Dedifferentiated amniotic fluid mesenchymal stem cell (primary cell): ENCODE results near the gene MGAT5.

Source experiments
- DNase-seq: peaks from one replicate; pipeline ENCODE4 v3.0.0-alpha.2; 2016; ENCODE audit errors: extremely low spot score

MGAT5 gene

DNA sequence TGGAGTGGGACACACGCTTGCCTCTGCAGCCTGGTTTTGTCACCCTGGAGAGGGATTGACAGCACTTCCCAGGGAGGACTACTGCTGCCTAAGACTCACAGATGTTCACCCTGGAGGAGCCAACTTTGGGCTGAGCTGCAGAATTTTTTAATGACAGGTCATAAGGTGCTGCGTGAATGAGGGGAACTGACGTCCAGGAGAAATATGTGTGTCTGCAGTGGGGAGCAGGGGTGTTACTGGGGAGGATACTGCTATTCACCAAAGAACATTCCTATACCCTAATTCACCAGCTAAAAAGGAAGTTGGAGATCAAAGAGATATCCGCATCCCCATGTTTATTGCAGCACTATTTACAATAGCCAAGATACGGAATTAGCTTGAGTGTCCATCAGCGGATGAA lies 144.4 kb downstream of the MGAT5 start:
- DNase-seq, result no peak

DNA sequence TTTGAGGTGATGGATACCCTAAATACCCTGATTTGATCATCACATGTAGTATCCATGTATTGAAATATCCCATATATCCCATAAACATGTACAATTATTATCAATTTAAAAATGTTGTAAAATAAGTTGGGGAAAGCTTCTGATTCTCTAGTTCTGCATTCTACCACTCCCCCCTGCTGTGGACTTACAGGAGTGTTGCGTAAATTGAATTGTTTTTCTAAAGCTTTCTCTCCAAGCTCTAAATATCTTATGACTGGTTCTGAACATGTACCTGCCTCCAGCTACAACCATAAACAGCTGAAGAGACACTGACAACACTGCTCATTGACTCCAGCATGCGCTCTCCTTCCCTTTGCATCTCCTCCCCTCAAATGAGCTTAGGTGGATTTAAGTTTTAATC lies 145.2 kb downstream of the MGAT5 start:
- DNase-seq, result no peak

DNA sequence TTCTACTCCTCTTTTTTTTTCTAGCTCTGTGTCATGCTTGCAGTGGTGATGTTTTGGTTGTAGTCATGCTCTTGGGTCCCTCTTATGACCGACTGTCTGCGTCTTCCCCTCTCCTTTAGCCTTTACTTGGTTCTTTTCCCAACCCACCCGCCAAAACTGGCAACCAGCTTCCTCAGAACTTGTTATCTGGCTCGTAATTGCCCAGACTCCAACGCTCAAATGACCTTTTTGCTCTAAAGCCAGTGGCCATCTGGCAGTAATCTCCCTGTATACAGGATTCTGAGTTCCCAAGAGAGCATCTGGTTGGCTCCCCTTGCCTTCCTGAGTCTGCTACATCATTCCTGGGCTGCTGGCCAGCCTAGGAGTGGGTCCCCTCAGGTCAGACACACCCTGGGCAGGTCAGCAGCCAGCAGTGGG lies 147.2 kb downstream of the MGAT5 start:
- DNase-seq, result no peak

DNA sequence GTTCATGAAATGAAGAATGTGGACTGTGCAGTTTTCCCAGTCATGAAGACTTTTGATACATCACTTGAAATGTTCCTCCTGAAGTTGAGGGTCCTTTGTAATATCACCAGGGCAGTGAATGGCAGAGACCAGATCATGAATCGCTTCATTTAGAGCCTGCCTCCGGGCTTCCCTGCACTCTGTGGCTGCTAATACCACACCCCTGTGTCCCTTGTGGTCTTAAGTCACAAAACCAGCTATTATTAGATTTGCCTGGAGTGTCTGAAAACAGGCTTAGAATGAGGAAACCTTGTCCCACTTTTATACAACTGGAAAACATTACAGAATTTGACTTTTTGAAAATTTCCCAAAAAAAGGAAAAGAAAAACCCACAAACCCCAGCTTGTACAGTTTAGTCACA lies 147.9 kb downstream of the MGAT5 start:
- no peak for DNase-seq

DNA sequence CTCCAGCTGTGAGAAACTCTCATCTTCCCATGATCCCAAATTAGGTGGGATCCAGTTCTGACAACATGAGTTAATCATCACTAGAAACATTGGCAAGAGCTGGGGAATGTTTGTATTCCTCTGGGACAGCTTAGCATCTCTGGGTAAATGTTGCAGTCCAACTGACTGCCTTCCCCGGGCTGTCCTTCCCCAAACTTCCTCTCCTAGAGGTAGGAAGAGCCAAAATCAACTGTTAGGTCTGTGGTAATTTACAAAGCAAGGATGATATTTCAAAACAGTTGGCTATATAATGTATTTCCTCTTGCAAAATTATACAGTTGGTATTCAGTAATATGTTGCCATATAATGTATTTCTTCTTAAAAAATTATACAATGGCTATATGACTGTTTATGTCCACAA lies 148.5 kb downstream of the MGAT5 start:
- DNase-seq, result peak; percentile 46

DNA sequence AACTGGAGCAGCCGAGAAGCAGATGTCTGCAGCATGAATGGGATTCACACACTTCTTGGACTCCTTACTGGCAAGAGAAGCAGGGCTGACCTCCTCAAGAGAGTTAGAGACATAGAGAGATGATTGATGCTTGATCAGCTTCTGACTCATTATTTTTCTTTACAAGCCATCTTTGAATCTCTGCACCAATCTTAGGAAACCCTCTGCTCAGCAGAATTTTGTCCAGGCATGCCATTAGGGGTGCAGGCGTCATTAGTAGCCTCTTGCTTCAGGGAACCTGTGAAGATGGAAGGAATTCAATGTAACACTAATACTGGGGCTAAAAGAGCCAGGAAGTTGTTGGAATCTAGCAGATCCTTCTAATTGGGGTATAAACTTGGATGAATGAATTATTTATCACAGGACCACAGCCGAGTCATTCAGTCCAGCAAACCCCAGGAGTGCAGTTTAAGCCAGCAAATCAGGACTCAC lies 151.8 kb downstream of the MGAT5 start:
- DNase-seq, result no peak

DNA sequence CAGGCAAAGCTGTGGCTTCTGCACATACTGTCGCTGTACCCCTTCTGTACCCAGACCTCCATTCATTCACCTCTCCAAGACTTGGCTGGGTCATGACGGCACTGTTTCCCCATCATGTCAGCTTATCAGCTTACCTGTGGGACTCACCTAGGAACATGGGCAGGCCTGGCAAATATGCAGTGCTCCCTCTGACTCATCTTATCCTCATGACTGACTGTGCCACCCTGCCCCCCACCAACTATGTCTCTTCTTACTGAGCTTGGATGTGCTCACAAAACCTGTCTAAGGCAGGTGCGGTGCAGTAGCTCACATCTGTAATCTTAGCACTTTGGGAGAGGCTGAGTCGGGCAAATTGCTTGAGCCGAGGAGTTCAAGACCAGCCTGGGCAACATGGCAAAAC lies 152.4 kb downstream of the MGAT5 start:
- no peak for DNase-seq

DNA sequence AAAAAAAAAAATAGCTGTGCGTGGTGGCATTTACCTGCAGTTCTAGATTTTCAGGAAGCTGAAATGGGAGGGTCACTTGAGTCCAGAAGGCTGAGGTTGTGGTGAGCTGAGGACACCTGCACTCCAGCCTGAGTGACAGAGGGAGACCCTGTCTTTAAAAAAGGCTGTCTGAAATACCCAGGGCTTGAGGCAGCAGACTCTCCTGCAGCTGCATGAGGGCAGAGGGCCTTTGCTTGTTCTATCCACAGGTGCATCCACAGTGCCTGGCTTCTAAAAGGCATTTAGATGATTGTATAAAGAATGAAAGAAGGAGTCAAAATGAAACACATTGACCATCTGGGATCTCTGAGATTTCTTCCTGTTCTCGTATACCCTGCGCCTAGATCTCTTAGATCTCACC lies 152.9 kb downstream of the MGAT5 start:
- DNase-seq, result no peak

DNA sequence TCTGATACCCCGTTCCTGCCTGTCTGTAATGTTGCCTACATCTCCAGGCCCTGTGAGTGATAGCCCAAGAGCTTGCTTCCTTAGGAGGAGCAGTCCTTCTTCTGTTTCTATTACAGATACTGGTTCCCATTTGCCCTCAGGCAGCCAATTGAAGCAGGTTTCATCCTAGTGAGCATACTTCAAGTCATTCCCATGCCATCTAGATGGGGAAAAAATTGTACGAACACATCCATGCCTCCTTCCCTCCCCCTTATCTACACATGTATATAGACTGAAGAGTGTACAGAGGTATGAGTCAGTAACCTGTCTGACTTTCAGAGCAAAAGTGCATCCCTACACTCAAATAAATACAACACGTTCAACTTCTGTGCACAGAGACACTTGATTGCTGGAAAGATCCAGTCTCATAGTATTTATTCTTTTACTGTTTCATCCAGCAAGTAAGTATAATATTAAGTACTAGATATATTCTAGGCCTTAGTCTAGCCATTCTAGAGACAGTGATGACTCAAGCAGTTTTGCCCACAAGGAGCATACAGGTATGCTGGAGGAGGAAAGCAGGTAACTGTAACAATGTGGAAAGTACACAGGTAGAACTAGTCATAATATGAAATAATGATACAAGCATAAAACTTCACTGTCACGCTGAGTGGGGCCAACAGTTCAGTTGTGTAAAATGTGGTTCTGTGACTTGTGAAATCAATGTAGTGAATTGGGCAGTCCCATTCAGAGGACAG lies 153.4 kb downstream of the MGAT5 start:
- no peak for DNase-seq

DNA sequence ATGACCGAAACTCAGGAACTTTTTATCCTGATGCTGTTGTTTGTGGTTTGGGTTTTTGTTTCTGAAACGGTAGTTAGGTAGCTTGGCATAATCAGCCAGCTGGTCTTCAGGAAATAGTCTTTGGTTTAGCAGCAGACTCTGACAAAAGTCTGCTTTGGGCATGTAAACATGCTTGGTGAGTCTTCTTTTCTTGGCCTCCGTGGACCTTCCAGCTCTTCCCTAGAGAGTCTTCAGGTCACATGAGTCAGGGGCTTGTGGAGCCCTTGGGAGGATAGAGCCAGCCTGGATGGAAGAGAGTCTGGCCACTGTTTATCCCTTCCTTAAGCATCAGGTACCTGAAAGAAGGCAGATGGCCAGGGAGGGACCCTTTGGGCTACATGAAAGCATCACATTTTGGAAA lies 154.5 kb downstream of the MGAT5 start:
- no peak for DNase-seq

DNA sequence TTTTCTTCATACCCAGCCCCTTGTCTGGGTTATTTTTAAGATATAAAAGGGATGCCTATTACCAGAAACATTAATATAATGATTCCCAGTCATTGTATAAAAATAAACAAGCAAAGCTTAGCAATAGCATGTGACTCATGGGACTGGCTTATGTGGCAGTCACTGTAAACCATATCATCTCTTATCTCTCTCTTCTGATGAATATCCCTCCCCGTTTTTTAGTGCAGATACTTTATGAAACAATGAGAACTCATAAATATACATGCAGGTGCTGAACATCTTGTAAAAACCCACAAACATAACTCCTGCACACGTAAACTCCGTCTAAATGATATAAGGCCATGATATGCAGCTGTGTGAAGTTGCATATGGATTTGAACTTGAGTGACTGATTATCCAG lies 154.9 kb downstream of the MGAT5 start:
- DNase-seq, result no peak

DNA sequence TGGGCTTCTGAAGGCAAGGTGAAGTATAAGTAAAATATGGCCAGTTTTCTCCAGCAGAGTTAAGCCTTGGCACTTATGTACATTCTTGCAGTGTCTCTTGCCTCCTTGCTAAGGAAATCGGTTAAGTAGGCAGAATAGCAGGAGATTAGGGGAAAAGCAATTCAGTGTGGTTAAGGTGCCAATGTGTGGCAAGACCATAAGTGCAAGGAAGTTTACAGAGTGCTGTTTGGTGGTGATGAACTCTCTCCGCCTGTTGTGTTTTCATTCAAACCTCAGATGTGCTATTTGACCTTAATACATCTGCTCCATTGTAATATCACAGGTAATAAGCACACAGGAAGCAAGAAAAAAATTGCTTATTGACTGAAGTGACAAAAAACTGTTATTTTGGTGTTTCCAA lies 156.1 kb downstream of the MGAT5 start:
- DNase-seq, result no peak

DNA sequence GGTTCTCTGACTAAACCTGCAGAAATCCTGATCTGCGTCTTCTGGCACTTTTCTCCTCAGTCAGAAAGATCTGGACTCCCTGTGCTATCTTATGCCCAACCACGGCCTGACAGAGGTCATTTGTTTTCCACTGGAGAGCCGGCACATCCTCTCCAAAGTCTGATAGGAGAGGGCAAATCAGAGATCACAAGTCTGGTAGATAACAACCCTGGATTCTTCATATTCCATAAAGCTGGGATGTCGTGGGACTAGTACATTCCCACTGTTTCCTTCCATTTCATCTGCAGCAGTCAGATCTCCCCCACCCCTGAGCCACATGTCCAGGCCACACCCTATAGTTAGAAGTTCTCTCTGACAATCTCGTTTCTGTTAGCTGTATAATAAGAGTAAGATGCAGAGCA lies 157.0 kb downstream of the MGAT5 start:
- no peak for DNase-seq

DNA sequence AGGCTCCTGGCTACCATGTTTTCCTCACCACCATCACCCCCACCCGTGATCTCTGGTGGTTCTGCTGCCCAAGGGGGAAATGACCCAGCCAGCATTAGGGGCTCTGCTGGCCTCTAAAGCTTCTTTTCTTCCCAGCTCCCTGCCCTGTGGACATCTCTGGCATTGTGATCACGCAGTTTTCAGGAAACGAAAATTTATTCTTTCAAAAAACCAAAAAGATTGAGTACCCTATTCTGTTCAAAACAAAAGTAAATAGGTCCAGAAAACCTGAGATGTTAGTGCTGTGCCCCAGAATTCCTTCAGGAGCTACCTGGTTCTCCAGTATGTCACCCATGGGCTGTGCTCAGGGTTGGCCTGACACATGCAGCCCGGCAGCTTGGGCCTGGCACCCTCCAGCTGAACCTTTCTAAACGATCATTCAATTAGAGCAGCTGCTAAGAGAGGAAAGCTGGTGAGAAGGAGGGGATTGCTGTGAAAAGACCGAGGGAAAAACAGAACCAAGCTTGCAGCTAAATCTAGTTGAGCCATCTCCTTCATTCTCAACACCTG lies 157.5 kb downstream of the MGAT5 start:
- DNase-seq, result no peak

DNA sequence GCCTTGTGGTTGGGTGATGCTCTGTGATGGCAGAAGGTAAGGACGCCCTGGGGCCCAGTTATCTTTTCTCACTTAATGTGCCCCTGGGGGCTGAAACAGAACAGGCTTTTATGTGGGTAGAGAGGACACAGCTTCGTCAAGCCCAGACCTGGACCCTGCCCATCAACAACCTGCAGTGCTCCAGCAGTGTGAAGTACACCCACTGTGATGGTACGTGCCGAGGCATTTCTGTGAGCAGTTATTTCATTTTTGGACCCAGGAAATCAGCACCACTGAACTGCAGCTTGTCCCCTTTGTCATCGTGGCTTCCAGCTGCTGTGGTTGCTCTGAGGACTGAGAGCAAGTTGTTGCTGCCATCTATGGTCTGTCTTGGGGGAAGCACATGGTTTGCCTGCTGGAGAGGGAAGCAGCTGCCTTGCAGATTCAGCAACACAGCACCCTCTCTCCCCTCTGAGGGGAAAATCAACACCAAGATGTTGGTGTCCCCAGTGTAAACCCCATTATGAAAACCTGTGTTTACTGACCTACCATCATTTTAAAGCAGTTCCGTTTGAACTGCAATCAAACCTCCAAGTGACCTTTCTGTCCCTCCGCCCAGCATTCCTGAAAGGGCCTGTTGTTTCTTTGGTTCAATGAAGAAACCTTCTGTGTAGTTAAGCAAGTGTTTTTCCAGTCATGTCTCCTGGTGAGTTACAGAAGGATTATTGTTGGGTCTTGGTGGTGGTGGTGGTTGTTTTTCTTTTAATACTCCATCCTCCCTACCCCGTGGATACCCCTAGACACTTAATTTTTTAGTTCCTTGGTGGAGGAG lies 158.2 kb downstream of the MGAT5 start:
- peak; percentile 82 for DNase-seq

DNA sequence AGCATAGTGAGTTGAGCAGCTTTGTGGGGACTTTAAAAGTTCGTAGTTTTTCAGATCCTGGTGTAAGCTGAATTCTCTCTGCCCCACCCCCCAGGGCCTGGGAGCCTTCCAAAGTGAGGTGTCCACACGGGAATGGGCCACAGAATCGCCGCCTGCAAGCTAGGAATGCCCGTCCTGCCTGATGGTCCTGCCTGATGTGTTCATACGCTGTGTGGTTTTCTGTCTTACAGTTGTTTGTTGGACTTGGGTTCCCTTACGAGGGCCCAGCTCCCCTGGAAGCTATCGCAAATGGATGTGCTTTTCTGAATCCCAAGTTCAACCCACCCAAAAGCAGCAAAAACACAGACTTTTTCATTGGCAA lies 158.7 kb downstream of the MGAT5 start:
- DNase-seq, result no peak

DNA sequence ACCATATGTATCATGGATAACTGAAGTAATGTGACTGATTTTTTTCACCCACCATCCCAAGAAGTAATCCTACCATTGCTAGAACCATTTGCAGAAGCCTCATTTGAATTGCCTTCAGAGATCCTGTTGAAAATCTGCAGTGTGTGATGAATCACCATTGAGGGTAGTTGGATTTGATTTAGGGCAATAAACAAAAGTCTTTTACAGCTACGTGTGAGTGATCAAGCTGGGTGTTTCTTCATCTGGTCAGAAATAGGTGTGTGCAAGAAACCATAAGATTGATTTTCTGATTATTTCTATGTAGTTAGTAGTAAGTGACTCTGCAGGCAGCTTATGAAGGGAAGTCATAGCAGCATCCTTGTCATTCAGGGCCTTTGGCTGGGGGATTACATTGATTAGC lies 159.6 kb downstream of the MGAT5 start:
- no peak for DNase-seq

DNA sequence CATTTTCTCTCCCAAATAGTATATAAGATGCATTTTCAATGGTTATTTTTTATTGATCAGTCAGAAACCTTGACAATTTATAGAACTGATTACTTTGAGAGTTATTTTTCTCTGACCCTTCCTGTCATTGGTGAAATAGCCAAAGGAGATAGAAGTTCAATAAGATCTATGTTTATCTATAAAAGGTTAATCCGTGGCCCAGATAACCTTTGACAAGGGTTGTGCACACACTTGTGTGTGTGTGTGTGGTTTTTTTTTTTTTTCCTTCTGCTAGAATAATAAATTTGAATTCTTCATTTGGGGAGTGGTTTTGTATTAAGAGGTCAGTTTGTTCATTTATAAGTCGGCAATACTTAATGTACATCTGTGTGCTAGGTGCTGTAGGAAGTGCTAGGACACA lies 160.0 kb downstream of the MGAT5 start:
- DNase-seq, result no peak

DNA sequence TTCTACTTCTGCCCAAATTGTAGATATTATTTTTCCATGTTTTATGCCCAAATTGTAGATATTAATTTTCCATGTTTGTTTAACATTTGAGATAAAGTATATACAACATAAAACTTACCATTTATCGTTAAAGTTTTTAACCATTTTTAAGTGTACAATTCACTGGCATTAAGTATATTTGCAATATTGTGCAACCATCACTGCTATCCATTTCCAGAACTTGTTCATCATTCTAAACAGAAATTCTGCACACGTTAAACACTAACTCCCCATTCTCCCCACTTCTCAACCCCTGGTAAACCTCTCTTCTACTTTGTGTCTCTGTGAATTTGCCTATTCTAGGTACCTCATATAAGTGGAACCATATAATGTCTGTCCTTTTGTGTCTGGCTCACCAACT lies 162.1 kb downstream of the MGAT5 start:
- no peak for DNase-seq

DNA sequence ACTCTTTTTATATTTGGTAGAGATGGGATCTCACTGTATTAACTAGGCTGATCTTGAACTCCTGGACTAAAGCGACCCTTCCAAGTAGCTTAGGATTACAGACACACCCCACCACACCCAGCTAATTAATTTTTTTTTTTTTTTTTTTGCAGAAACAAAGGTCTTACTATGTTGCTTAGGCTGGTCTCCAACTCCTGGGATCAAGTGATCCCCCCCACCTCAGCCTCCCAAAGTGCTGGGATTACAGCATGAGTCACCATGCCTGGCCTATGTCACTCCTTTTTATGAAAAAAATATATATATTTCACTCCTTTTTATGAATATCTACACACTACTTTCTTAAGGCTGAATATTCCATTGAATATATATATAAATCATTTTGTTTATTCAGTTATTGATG lies 162.8 kb downstream of the MGAT5 start:
- DNase-seq, result no peak

DNA sequence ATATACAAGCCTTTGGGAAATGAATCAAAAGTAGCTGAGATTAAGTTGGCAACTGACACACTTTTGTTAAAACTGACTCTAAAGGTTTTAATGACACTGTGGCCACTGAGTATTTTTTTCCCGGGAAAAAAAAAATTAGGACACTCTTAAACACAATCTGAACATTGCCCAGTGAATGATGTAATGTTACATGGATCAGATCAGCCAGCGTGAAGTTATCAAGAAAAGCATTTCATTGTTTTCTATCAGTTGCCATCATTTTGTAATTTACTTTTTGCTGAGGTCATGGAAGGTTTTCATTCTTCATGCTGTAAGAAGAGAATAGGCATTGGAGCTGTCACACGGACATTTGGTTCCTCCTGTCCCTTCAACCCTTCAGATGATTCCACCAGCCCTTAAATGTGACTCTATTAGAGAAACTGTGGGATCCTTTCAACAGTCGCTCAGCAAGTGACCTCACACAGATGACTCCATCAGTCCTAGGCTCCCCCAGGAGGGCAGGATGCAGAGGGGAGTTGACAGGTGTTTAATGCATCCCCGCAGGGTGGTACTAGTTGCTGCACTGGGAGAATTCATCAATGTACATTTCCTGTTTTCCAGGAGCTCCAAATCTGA lies 164.2 kb downstream of the MGAT5 start:
- no peak for DNase-seq

DNA sequence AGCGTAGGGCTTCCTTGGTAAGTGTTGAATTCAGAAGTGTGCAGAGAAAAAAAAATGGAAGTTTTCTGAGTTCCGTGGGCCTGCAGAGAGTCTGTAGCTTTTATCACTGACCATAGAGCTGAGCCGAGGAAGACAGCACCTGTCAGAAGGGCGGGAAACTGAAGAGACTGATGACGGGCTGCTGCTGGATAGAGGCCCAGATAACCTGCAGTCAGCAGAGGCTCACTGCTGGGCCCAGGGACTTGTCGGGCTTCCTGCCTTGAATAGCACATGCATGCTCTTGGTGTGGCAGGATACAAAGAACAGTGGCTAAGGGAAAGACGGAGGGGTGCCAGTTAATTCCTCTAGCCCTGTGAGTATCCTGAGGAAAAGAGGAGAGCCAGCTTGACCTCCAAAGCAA lies 166.4 kb downstream of the MGAT5 start:
- DNase-seq, result no peak

DNA sequence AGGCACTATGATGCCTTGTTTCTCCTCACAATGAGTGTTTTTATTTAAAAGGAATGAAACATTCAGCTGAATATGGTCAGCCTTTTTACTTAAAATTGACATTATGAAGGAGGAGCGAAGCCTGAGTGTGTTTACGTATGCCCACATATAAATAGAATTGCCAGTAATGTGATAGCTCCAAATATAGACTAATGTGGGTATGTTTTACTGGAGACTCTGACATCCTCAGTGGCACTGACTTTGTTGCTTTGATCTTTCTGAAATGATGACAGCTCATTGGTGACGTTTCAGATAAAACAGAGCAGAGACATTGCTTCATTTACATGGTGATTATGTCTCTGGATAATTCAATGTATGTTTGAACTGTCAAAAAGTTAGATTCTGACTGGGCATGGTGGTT lies 167.0 kb downstream of the MGAT5 start:
- no peak for DNase-seq
